ENCODE results near the gene RNF208. TPM values are rescaled to one million over a fixed set of nuclear protein-coding genes. Genes with fewer than 3 reads are reported as not detected.

The RNF208 gene
- total and polyA plus RNA-seq, 4 donors, result 2.0 to 66.6 (median 33.7) TPM

- H3K9me3 ChIP-seq (ENCODE audit: control insufficient read depth, insufficient read depth, low read length), result no peaks in the 10 kb centered on the region
- H3K36me3 ChIP-seq (ENCODE audit: control insufficient read depth, insufficient read depth, low read length), result peaks cover 46% of the 10 kb centered on the region
- H3K4me3 ChIP-seq (ENCODE audit: low read depth, low read length), result peak within 1 kb of the TSS; percentile 70
- peak; percentile 89 to 100 (median 96) for DNase-seq (ENCODE audit: low read depth in 4 of 6, low spot score in 6 of 6)
- no peaks in the 10 kb centered on the region for H3K27me3 ChIP-seq (ENCODE audit: control insufficient read depth, insufficient read depth, low read length)
- peaks cover 60% of the 10 kb centered on the region for H3K4me1 ChIP-seq (ENCODE audit: control insufficient read depth, insufficient read depth, low read length)
- H3K27ac ChIP-seq (ENCODE audit: low read depth, low read length), result peak within 1 kb of the TSS; percentile 61
- WGBS (ENCODE audit: insufficient coverage), result under 1% methylated on average over 117 of the region's 118 CpGs
These were observed 21.5 kb downstream of the RNF208 start, which contains the start of gene TPRN for GRCh38 chr9:137200311-137201204. TSS of gene TPRN (minus strand) at chr9:137200741. CDS start at chr9:137200711, 30 bp downstream.

DNA sequence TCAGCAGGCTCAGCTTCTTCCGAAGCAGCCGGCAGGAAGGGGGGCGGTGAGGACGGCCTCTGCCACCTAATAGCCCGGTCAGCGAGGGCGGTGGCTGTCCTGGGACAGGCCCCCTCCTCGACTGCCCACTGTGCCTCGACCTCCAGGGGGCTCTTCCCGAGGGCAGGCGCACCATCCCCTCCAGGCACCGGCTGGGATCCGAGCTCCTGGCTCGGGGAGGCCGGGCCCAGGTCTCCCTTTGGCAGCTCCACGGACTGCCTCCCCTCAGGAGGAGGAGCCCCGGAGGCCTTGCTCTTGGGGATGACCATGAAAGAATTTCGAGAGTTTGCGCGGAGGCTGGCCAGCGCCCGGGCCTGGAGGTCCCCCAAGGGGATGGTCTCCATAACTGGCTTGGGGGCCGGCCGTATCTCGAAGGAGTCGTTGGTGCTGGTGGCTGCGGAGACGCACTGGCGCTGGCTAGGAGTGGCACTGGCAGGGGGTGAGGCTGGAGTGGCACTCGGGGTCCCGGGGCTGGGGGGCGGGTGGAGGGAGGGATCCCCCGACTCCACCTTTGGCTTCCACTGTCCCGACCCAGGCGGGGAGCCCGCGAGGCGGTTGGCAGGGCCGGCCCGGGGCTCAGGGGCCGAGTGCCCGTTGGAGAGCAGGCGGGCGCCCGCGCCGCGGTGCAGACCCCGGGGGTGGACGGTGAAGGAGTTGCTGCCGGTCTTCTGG, 22.5 kb downstream of the RNF208 start:
- no peaks in the 10 kb centered on the region for H3K27me3 ChIP-seq (ENCODE audit: control insufficient read depth, insufficient read depth, low read length)
- no peaks in the 10 kb centered on the region for H3K9me3 ChIP-seq (ENCODE audit: control insufficient read depth, insufficient read depth, low read length)
- DNase-seq (ENCODE audit: low read depth in 4 of 6, low spot score in 6 of 6), result no peak
- peaks cover 64% of the 10 kb centered on the region for H3K4me1 ChIP-seq (ENCODE audit: control insufficient read depth, insufficient read depth, low read length)
- H3K36me3 ChIP-seq (ENCODE audit: control insufficient read depth, insufficient read depth, low read length), result peaks cover 55% of the 10 kb centered on the region
- no peak overlapping the region for H3K27ac ChIP-seq (ENCODE audit: low read depth, low read length)
- 23% methylated on average over 38 of the region's 51 CpGs for WGBS (ENCODE audit: insufficient coverage)
- H3K4me3 ChIP-seq (ENCODE audit: low read depth, low read length), result peak overlapping the region; percentile 24

GRCh38 chr9:137198902-137199283, 23.1 kb downstream of the RNF208 start:
- 82% methylated on average over 8 of the region's 11 CpGs for WGBS (ENCODE audit: insufficient coverage)
- Histone ChIP-seq H3K4me1 (ENCODE audit: control insufficient read depth, insufficient read depth, low read length) (peaks cover 61% of the 10 kb centered on the region), H3K9me3 (ENCODE audit: control insufficient read depth, insufficient read depth, low read length) (no peaks in the 10 kb centered on the region), H3K27me3 (ENCODE audit: control insufficient read depth, insufficient read depth, low read length) (no peaks in the 10 kb centered on the region), H3K27ac (ENCODE audit: low read depth, low read length) (no peak overlapping the region), H3K4me3 (ENCODE audit: low read depth, low read length) (no peak overlapping the region), H3K36me3 (ENCODE audit: control insufficient read depth, insufficient read depth, low read length) (peaks cover 62% of the 10 kb centered on the region)
- no peak for DNase-seq (ENCODE audit: low read depth in 4 of 6, low spot score in 6 of 6)

GRCh38 chr9:137198051-137198901, 23.8 kb downstream of the RNF208 start:
- H3K36me3 ChIP-seq (ENCODE audit: control insufficient read depth, insufficient read depth, low read length), result peaks cover 66% of the 10 kb centered on the region
- no peak for DNase-seq (ENCODE audit: low read depth in 4 of 6, low spot score in 6 of 6)
- no peaks in the 10 kb centered on the region for H3K9me3 ChIP-seq (ENCODE audit: control insufficient read depth, insufficient read depth, low read length)
- no peak overlapping the region for H3K4me3 ChIP-seq (ENCODE audit: low read depth, low read length)
- no peaks in the 10 kb centered on the region for H3K27me3 ChIP-seq (ENCODE audit: control insufficient read depth, insufficient read depth, low read length)
- no peak overlapping the region for H3K27ac ChIP-seq (ENCODE audit: low read depth, low read length)
- 83% methylated on average over 19 of the region's 19 CpGs for WGBS (ENCODE audit: insufficient coverage)
- H3K4me1 ChIP-seq (ENCODE audit: control insufficient read depth, insufficient read depth, low read length), result peaks cover 57% of the 10 kb centered on the region

DNA sequence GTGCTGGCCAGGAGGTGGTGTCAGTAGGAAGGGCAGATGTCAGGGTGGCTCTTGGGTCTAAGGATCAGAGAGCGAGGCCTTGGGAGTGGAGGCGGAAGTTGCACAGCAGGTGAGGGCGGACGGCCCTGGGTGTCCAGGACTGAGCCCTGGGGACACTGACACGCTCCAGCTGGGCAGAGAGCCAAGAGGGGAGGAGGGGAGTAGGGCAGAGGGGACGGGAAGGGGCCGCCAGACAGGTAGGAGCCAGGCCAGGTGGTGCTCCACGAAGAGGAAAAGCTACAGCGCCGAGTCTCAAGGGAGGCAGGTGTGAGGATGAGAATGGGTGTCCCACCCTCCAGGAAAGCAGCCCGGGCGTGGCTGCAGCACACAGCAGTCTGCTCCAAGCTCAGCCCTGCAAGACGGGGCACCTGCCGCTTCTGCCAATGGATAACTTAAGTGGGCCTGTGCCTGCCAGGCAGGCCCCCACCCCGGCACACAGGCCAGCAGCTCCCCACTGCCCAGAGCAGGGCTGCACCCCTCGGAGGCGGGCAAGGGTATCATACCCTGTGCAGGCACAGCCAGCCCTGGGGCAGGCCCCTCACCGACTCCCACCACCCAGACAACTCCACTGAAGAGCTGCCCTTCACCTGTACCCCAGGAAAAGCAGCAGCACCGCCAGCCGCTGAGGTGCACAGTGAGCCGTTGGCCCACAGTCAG, 26.4 kb downstream of the RNF208 start:
- 86% methylated on average over 19 of the region's 21 CpGs for WGBS (ENCODE audit: insufficient coverage)
- no peak overlapping the region for H3K4me3 ChIP-seq (ENCODE audit: low read depth, low read length)

DNA sequence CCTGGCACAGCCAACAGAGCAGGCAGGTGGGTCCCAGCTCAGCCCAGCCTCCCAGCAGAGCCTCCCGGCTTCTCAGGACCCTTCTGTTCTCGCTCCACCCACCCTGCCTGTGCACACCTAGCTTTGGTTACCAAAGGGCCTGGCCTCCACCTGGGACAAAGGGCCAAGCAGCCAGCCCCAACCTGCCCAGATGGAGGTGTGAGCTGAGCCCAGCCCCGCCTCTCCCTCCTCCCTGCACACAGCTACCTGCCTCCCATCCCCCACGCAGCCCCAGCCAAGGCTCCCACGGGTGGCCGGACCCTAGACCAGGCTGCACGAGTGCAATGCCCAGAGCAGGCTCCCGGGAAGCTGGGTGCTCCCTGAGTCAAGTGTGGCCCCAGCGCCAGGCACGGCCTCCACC, 27.1 kb downstream of the RNF208 start:
- Histone ChIP-seq H3K4me1 (ENCODE audit: control insufficient read depth, insufficient read depth, low read length) (peaks cover 63% of the 10 kb centered on the region), H3K9me3 (ENCODE audit: control insufficient read depth, insufficient read depth, low read length) (no peaks in the 10 kb centered on the region), H3K27ac (ENCODE audit: low read depth, low read length) (no peak overlapping the region), H3K4me3 (ENCODE audit: low read depth, low read length) (no peak overlapping the region), H3K27me3 (ENCODE audit: control insufficient read depth, insufficient read depth, low read length) (no peaks in the 10 kb centered on the region), H3K36me3 (ENCODE audit: control insufficient read depth, insufficient read depth, low read length) (peaks cover 94% of the 10 kb centered on the region)
- 80% methylated on average over 10 of the region's 10 CpGs for WGBS (ENCODE audit: insufficient coverage)
- no peak for DNase-seq (ENCODE audit: low read depth in 4 of 6, low spot score in 6 of 6)

More for the DNA sequence above, 26.4 kb downstream of the RNF208 start:
- Histone ChIP-seq H3K27ac (ENCODE audit: low read depth, low read length) (no peak overlapping the region), H3K27me3 (ENCODE audit: control insufficient read depth, insufficient read depth, low read length) (no peaks in the 10 kb centered on the region), H3K36me3 (ENCODE audit: control insufficient read depth, insufficient read depth, low read length) (peaks cover 87% of the 10 kb centered on the region), H3K9me3 (ENCODE audit: control insufficient read depth, insufficient read depth, low read length) (no peaks in the 10 kb centered on the region), H3K4me1 (ENCODE audit: control insufficient read depth, insufficient read depth, low read length) (peaks cover 55% of the 10 kb centered on the region)
- no peak for DNase-seq (ENCODE audit: low read depth in 4 of 6, low spot score in 6 of 6)

DNA sequence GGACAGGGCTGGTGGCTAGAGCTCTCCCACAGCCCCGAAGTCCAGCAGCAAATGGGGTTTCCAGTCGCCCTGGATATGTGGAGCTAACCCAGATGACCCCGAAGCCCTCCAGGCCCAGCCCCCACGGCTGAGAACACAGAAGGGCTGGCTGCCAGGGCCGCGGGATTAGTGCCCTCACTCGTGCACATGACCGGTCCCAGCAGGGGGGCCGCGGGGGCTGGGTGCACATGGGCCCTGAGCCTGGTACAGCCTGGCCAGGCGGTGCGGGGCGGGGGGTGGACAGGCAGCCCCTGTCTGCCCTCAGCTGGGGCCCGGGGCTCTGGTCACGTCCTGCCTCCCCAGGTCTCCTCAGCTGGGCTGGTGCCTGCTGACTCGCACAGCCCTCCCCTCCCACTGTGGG, 27.7 kb downstream of the RNF208 start:
- Histone ChIP-seq H3K9me3 (ENCODE audit: control insufficient read depth, insufficient read depth, low read length) (no peaks in the 10 kb centered on the region), H3K4me1 (ENCODE audit: control insufficient read depth, insufficient read depth, low read length) (peaks cover 64% of the 10 kb centered on the region), H3K27ac (ENCODE audit: low read depth, low read length) (no peak overlapping the region), H3K27me3 (ENCODE audit: control insufficient read depth, insufficient read depth, low read length) (no peaks in the 10 kb centered on the region), H3K4me3 (ENCODE audit: low read depth, low read length) (no peak overlapping the region), H3K36me3 (ENCODE audit: control insufficient read depth, insufficient read depth, low read length) (peaks cover 98% of the 10 kb centered on the region)
- DNase-seq (ENCODE audit: low read depth in 4 of 6, low spot score in 6 of 6), result peak in 1 of 6 donors; percentile 29
- WGBS (ENCODE audit: insufficient coverage), result 68% methylated on average over 16 of the region's 16 CpGs

DNA sequence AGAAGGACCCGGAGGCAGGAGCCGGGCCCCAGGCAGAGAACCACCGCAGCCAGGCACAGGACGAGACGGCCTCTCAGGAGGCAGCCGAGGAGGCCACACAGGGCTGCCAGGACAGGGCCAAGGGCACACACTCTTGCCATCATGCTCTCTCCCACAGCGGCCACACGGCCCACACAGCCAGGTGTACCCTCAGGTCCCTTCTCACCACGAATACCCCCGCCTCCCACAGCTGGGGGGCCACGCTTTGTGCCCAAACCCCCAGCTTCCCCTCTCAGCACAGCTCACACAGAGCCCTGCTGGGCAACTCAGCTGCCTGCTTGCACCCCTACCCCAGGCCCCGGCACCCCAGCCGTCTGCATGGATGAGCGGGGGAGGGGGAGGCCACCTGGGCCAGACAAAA, 28.3 kb downstream of the RNF208 start:
- H3K4me3 ChIP-seq (ENCODE audit: low read depth, low read length), result no peak overlapping the region
- no peak overlapping the region for H3K27ac ChIP-seq (ENCODE audit: low read depth, low read length)
- WGBS (ENCODE audit: insufficient coverage), result 87% methylated on average over 14 of the region's 14 CpGs
- no peak for DNase-seq (ENCODE audit: low read depth in 4 of 6, low spot score in 6 of 6)
- H3K27me3 ChIP-seq (ENCODE audit: control insufficient read depth, insufficient read depth, low read length), result no peaks in the 10 kb centered on the region
- peaks cover 97% of the 10 kb centered on the region for H3K36me3 ChIP-seq (ENCODE audit: control insufficient read depth, insufficient read depth, low read length)
- H3K9me3 ChIP-seq (ENCODE audit: control insufficient read depth, insufficient read depth, low read length), result no peaks in the 10 kb centered on the region
- H3K4me1 ChIP-seq (ENCODE audit: control insufficient read depth, insufficient read depth, low read length), result peaks cover 64% of the 10 kb centered on the region

- H3K4me1 ChIP-seq (ENCODE audit: control insufficient read depth, insufficient read depth, low read length), result peaks cover 58% of the 10 kb centered on the region
- no peak overlapping the region for H3K4me3 ChIP-seq (ENCODE audit: low read depth, low read length)
- DNase-seq (ENCODE audit: low read depth in 4 of 6, low spot score in 6 of 6), result no peak
- H3K9me3 ChIP-seq (ENCODE audit: control insufficient read depth, insufficient read depth, low read length), result no peaks in the 10 kb centered on the region
- no peaks in the 10 kb centered on the region for H3K27me3 ChIP-seq (ENCODE audit: control insufficient read depth, insufficient read depth, low read length)
- 84% methylated on average over 2 of the region's 2 CpGs for WGBS (ENCODE audit: insufficient coverage)
- H3K36me3 ChIP-seq (ENCODE audit: control insufficient read depth, insufficient read depth, low read length), result peaks cover 91% of the 10 kb centered on the region
- no peak overlapping the region for H3K27ac ChIP-seq (ENCODE audit: low read depth, low read length)
These were observed 29.2 kb downstream of the RNF208 start for GRCh38 chr9:137192859-137193258.
